GM12873 (cell line): ENCODE data around the gene TNFRSF21.

ENCODE experiments used
- CTCF ChIP-seq: IDR thresholded peaks from 2 replicates; pipeline ENCODE4 v1.5.1; 2012; ENCODE audit warnings: low read depth, mild to moderate bottlenecking, moderate library complexity, low read length, control low read depth; ENCODE audit not compliant: insufficient read depth; ENCODE audit errors: missing control alignments

The TNFRSF21 gene

GRCh38 chr6:47234266-47234933 is 75.3 kb downstream of the TNFRSF21 start:
- TF ChIP-seq CTCF = no peak

DNA sequence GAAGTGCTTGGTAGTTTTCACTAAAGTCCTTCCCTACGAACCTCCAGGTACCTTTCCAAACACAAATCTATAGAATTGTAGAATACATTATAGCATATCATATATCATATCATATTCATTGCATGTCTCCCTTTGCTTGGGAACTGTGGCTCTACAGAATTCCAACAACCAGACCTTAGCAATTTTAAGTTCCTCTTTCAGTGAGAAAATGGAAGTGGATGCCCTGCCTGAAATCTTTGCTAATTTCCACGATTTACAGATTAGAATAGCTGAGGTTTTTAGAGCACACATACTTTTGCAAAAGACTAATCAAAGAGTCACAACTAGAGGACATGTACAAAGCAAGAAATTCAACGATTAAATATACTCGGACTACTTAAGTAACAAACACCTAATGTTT is 78.6 kb downstream of the TNFRSF21 start:
- TF ChIP-seq CTCF = no peak

- TF ChIP-seq CTCF = no peak
Measured at GRCh38 chr6:47230579-47230978, 79.1 kb downstream of the TNFRSF21 start.

GRCh38 chr6:47229255-47229654 is 80.5 kb downstream of the TNFRSF21 start:
- no peak for TF ChIP-seq CTCF

DNA sequence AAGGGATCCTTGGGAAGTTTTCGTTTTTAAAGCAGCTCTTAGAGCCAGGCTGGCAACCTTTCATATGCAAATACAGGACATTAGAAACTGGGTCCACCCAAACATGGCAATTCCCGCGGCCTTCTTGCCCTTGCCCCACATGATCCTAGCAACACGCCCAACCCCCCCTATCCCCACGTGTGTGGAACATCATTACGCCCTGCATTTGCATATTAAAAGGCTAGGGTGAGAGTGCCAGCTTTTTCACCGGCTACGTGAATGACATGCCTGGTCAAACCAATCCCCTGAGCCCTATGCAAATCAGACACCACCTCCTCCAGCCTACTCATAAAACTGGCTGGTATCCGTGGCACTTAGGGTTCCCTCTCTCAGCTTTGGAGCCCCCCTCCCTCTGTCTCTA is 88.1 kb downstream of the TNFRSF21 start:
- TF ChIP-seq CTCF = no peak

- TF ChIP-seq CTCF = no peak
Measured at GRCh38 chr6:47209632-47210031, 100.1 kb downstream of the TNFRSF21 start.

DNA sequence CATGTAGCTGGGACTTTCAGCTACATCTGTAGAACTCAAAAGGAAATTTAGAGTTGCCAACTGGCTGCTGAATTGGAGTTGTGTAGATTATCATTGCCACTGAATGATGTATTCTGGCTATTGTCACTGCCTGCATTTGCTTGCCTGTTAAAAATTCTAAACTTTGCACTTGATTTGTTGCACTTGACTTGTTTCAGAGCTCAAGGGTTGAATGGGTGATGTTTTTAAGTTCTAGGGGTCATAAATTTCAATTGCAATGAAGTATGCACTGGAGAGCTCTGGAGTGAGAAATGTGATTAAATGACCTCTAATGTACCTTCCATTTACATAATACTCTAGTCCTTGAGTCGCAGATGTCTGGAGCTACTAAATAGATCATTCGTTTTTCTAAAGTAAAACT is 102.4 kb downstream of the TNFRSF21 start:
- no peak for TF ChIP-seq CTCF
